HFFc6 (cell line): ENCODE measurements around the gene DLG3. TPM values are rescaled to one million over a fixed set of nuclear protein-coding genes. Genes with fewer than 3 reads are reported as not detected.

Source experiments
- DNase-seq: peaks from one replicate; pipeline ENCODE4 v3.0.0-alpha.2; 2018
- H3K27ac Mint-ChIP-seq: 2 replicates; pipeline ENCODE4 v1.8.0; 2020; ENCODE audit warnings: mild to moderate bottlenecking, mixed read lengths
- H3K27me3 Mint-ChIP-seq: 2 replicates; pipeline ENCODE4 v1.8.0; 2021; ENCODE audit warnings: mild to moderate bottlenecking, moderate library complexity, mixed read lengths; ENCODE audit not compliant: insufficient read depth
- H3K36me3 Mint-ChIP-seq: 2 replicates; pipeline ENCODE4 v1.8.0; 2021; ENCODE audit warnings: low read depth, mixed read lengths
- H3K4me1 Mint-ChIP-seq: 2 replicates; pipeline ENCODE4 v1.8.0; 2020; ENCODE audit warnings: low read depth, mixed read lengths
- H3K4me3 Mint-ChIP-seq: 2 replicates; pipeline ENCODE4 v1.8.0; 2020; ENCODE audit warnings: mild to moderate bottlenecking, moderate library complexity, mixed read lengths
- H3K9me3 Mint-ChIP-seq: 2 replicates; pipeline ENCODE4 v1.8.0; 2020; ENCODE audit warnings: mild to moderate bottlenecking, mixed read lengths
- total RNA-seq, 6 experiments: library from RNA; stranded (reverse); fragmentation: NEBNext Ultra II Directional; extraction: Animal tissue kit (Norgen Biotek cat#: 25700); gene quantifications; 2 replicates in 1 of 6; 3 replicates in 5 of 6; pipeline ENCODE4 v1.2.3, GENCODE V29; 2021
- TF ChIP-seq, protein P1 (sequence below): fragments of 200-600 bp; sonication (generic); IDR thresholded peaks from 2 replicates; pipeline ENCODE4 v1.5.0; 2021; ENCODE audit warnings: antibody characterized with exemption, mild to moderate bottlenecking

DLG3 gene
- total RNA-seq, 6 experiments from 2014 or later, result 9.2 to 11.3 (median 9.8) TPM

DNA sequence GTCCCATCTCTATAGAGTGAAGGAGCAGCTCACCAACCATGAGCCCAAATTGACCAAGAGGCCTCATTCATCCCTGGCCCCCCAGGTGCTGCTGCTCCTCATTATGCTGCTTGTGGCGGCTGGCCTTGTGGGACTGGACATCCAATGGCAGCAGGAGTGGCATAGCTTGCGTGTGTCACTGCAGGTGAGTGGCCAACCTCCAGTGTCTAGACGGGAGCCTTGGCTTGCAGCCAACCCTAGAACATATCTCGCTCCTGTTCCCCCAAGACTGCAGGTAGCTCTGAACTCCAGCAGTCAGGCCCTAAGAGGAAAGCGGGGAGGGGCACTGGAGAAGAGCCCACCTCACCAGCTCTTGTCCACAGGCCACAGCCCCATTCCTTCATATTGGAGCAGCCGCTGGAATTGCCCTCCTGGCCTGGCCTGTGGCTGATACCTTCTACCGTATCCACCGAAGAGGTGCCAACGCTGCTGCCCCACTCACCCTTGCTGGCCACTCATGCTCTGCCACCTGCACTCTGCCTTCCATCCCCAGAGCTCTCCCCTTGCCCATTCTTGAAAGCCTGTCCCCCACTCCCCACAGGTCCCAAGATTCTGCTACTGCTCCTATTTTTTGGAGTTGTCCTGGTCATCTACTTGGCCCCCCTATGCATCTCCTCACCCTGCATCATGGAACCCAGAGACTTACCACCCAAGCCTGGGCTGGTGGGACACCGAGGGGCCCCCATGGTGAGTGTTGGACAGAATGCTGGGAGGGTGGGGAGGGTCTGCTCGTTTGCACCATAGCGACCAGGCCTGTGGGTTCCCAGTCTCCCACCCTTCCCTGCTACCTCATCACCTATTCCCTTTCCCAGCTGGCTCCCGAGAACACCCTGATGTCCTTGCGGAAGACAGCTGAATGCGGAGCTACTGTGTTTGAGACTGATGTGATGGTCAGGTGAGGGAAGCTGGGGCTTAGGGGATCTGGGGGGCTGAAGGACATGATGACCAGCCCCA is 18.1 kb upstream of the DLG3 start:
- Mint-ChIP-seq H3K4me3 (no peak overlapping the region), H3K4me1 (no peaks in the 10 kb centered on the region), H3K27me3 (no peaks in the 10 kb centered on the region), H3K9me3 (no peaks in the 10 kb centered on the region), H3K27ac (no peak overlapping the region), H3K36me3 (no peaks in the 10 kb centered on the region)
- TF ChIP-seq, protein P1, sequence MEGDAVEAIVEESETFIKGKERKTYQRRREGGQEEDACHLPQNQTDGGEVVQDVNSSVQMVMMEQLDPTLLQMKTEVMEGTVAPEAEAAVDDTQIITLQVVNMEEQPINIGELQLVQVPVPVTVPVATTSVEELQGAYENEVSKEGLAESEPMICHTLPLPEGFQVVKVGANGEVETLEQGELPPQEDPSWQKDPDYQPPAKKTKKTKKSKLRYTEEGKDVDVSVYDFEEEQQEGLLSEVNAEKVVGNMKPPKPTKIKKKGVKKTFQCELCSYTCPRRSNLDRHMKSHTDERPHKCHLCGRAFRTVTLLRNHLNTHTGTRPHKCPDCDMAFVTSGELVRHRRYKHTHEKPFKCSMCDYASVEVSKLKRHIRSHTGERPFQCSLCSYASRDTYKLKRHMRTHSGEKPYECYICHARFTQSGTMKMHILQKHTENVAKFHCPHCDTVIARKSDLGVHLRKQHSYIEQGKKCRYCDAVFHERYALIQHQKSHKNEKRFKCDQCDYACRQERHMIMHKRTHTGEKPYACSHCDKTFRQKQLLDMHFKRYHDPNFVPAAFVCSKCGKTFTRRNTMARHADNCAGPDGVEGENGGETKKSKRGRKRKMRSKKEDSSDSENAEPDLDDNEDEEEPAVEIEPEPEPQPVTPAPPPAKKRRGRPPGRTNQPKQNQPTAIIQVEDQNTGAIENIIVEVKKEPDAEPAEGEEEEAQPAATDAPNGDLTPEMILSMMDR, result no peak
- DNase-seq, result no peak

DNA sequence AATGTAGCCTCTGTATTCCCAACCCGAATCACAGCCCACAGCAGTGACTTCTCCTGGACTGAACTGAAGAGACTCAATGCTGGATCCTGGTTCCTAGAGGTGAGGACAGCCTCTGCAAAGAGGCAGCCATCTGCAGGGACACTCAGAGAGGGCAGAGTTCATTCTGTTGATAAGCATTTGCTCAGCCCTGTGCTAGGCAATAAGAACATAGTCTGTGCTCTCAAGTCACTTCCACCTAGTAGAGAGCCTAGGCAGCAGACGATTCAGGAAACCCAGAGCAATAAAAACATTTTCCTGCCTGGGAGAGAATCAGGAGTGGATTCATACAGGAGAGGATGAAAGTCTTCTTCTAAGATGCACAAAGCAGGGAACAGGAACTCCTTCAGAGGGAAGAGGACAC is 17.3 kb upstream of the DLG3 start:
- Mint-ChIP-seq H3K9me3 (no peaks in the 10 kb centered on the region), H3K4me1 (no peaks in the 10 kb centered on the region), H3K4me3 (no peak overlapping the region), H3K27ac (no peak overlapping the region), H3K27me3 (no peaks in the 10 kb centered on the region), H3K36me3 (no peaks in the 10 kb centered on the region)
- TF ChIP-seq, protein P1, result no peak
- DNase-seq, result no peak

DNA sequence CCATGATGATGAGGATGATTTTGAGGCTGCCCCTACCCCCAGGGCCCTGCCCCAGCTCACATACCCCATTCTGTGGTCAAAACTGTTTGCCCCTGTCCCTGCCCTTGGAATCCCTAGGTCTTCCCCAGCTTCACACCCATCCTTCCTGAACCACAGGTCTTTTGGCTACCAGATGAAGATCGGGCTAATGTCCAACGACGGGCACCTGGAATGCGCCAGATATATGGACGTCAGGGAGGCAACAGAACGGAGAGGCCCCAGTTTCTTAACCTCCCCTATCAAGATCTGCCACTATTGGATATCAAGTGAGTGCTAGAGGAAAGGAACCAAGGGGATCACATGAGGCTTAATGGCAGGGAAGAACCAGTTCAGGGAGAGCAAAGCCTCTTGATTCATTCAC is 14.9 kb upstream of the DLG3 start:
- no peak for DNase-seq
- TF ChIP-seq, protein P1, result no peak
- Mint-ChIP-seq H3K4me1 (peaks cover 8% of the 10 kb centered on the region; the same call in 1 of the 2 replicates), H3K36me3 (no peaks in the 10 kb centered on the region), H3K27me3 (no peaks in the 10 kb centered on the region), H3K27ac (no peak overlapping the region), H3K4me3 (no peak overlapping the region), H3K9me3 (no peaks in the 10 kb centered on the region)

DNA sequence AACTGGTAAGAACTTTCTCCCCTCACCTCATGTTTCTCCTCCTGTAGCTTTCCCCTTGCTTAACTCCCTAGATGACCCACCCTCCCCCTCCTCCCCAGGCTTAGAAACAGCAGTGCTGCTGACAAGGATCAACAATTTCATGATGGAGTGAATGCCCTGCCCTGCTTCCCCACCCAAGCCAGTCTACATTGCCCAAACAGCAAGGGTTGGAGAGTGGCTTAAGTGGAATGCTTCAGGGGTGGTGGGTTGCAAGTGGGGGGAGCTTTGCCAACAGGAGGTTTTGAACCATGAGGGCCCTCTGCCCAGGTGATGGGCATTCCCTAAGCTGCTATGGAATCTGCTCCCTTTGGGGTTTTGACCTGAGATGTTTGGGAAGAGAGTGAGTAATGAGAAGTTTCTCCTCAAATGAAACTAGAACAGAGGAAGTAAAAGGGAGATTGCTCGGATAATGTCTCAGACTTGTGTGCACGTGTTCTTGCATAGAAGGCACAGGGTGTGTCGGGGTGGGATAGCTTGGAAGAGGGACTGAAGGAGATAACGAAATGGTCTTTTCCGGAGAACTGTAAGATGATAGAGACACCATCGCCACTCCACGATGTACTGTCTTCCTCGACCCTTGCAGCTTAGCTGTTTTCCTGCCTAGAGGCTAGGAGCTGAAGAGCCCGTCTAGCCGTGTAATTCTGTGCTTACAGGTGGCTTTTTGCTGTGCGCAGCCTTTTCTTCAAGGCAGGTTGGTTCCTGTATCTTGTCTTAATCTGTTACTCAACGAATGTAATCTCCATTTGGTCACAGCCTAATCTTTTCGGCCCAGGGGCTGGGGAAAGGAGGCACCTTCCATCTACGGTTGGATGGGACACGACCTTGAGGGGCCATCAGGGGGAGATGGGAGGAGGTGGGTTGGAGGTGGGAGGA is 11.4 kb upstream of the DLG3 start:
- H3K9me3 Mint-ChIP-seq, result no peaks in the 10 kb centered on the region

DNA sequence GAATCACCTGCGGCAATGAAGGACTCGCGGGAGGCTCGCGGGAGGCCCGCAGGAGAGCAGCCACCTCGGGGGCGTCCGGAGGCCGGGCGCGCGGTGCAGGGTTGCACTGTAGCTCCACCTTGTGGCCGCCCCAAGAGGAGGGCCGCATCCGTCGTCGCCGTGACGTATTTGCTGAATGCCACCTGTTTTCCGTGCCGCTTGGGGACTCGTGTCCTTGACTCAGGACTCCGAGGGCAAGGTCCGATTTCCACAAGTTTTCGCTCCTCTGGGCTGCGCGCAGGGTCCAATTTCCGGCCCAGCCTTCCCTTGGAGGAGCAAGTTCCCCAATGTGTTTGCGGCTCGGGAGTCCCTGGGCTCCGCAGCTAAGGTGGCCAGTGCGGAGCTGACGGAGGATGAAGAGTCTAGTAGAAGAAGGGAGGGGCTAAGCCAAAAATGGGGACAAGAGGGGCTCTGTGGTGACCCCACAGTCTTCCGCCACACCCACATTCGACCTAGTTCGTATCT is 10.7 kb upstream of the DLG3 start:
- Mint-ChIP-seq H3K4me1 (peaks cover 34% of the 10 kb centered on the region), H3K4me3 (peak overlapping the region; percentile 92), H3K27me3 (no peaks in the 10 kb centered on the region), H3K9me3 (no peaks in the 10 kb centered on the region), H3K27ac (peak overlapping the region; percentile 91), H3K36me3 (peaks cover 10% of the 10 kb centered on the region; the same call in 1 of the 2 replicates)
- TF ChIP-seq, protein P1, result peak; percentile 83
- DNase-seq, result peak; percentile 27

More for the DNA sequence above, 11.4 kb upstream of the DLG3 start:
- Mint-ChIP-seq H3K4me3 (peak overlapping the region; percentile 92), H3K4me1 (peaks cover 27% of the 10 kb centered on the region), H3K27me3 (no peaks in the 10 kb centered on the region), H3K36me3 (peaks cover 9% of the 10 kb centered on the region; the same call in 1 of the 2 replicates), H3K27ac (peak overlapping the region; percentile 91)
- TF ChIP-seq, protein P1, result no peak
- DNase-seq, result no peak
